H1 (cell line): ENCODE measurements around the gene HMGXB3. TPM values are rescaled to one million over a fixed set of nuclear protein-coding genes. Genes with fewer than 3 reads are reported as not detected.

ENCODE experiments used
- CTCF ChIA-PET: fragments of 300-600 bp; sonication (Branson Sonifier 250); formaldehyde crosslinking; loops from one replicate; lab custom pipeline; 2021; ENCODE audit not compliant: partially characterized antibody; lab: Charles Lee
- POLR2A ChIA-PET: fragments of 300-600 bp; sonication (Branson Sonifier 250); formaldehyde crosslinking; loops from one replicate; lab custom pipeline; 2021; ENCODE audit warnings: inconsistent platforms; ENCODE audit not compliant: partially characterized antibody; lab: Charles Lee
- DNase-seq, 2 experiments: peaks; one replicate each; pipeline versions ENCODE4 v3.0.0 to v3.0.0-alpha.2; 2010 to 2022; ENCODE audit warnings: low spot score in 2 of 2, low read depth in 1 of 2, mixed read lengths in 1 of 2
- FAIRE-seq: peaks from 2 replicates; lab custom pipeline; 2011; peaks lifted over from hg19 to GRCh38; lab: Jason Lieb, UNC
- H2AFZ ChIP-seq: 2 replicates; pipeline ENCODE4 v1.8.1; 2012; ENCODE audit warnings: low read length, inconsistent platforms
- H2AK5ac ChIP-seq: 2 replicates; pipeline ENCODE4 v1.6.1; 2013; ENCODE audit warnings: low read depth, low read length
- H2BK120ac ChIP-seq: replicated peaks from 2 replicates; pipeline ENCODE3; 2013; ENCODE audit warnings: low read depth, low read length, inconsistent platforms
- H2BK12ac ChIP-seq: 2 replicates; pipeline ENCODE4 v1.6.1; 2013; ENCODE audit warnings: low read depth, low read length
- H2BK15ac ChIP-seq: 2 replicates; pipeline ENCODE4 v1.6.1; 2013; ENCODE audit warnings: low read length
- H2BK20ac ChIP-seq: 2 replicates; pipeline ENCODE4 v1.6.1; 2013; ENCODE audit warnings: low read length
- H2BK5ac ChIP-seq: 2 replicates; pipeline ENCODE4 v1.6.1; 2013; ENCODE audit warnings: low read depth, low read length
- H3K14ac ChIP-seq: 2 replicates; pipeline ENCODE4 v1.6.1; 2013; ENCODE audit warnings: inconsistent platforms; ENCODE audit not compliant: insufficient read length
- H3K18ac ChIP-seq: 2 replicates; pipeline ENCODE4 v1.6.1; 2013; ENCODE audit warnings: low read length; ENCODE audit errors: extremely low read depth
- H3K23ac ChIP-seq: 2 replicates; pipeline ENCODE4 v1.6.1; 2013; ENCODE audit warnings: inconsistent platforms; ENCODE audit not compliant: insufficient read length
- H3K23me2 ChIP-seq: 2 replicates; pipeline ENCODE4 v1.6.1; 2013; ENCODE audit warnings: low read depth, low read length
- H3K27ac ChIP-seq: 2 replicates; pipeline ENCODE4 v1.6.1; 2011; ENCODE audit warnings: low read depth, low read length, inconsistent platforms
- H3K27me3 ChIP-seq, 4 experiments: replicated peaks in 1 of 4; 1 replicate in 1 of 4; 2 replicates in 3 of 4; pipeline versions ENCODE4 v1.6.1 to v1.8.1; 2011 to 2013; ENCODE audit warnings: low read length in 3 of 4, mild to moderate bottlenecking in 3 of 4, inconsistent platforms in 2 of 4, mixed read lengths in 2 of 4, moderate library complexity in 1 of 4; ENCODE audit not compliant: control insufficient read depth in 3 of 4, insufficient read depth in 3 of 4; ENCODE audit errors: extremely low read depth in 1 of 4
- H3K36me3 ChIP-seq, 4 experiments: 2 replicates each; pipeline versions ENCODE4 v1.6.1 to v1.8.1; 2011 to 2013; ENCODE audit warnings: mild to moderate bottlenecking in 4 of 4, low read length in 3 of 4, moderate library complexity in 2 of 4, control low read depth in 1 of 4, inconsistent platforms in 1 of 4; ENCODE audit not compliant: insufficient read depth in 4 of 4, control insufficient read depth in 2 of 4
- H3K4ac ChIP-seq: replicated peaks from 2 replicates; pipeline ENCODE3; 2013; ENCODE audit warnings: low read length, low read depth, mixed read lengths, inconsistent platforms; ENCODE audit not compliant: insufficient read length
- H3K4me1 ChIP-seq, 4 experiments: replicated peaks in 1 of 4; 1 replicate in 1 of 4; 2 replicates in 3 of 4; pipeline versions ENCODE4 v1.6.1 to v1.8.1; 2011 to 2013; ENCODE audit warnings: low read length in 3 of 4, inconsistent platforms in 2 of 4, mixed read lengths in 1 of 4; ENCODE audit not compliant: insufficient read depth in 4 of 4, control insufficient read depth in 3 of 4
- H3K4me2 ChIP-seq, 2 experiments: 2 replicates each; pipeline versions ENCODE4 v1.6.1 to v1.8.1; 2011 to 2013; ENCODE audit warnings: low read depth in 2 of 2, low read length in 2 of 2, control low read depth in 1 of 2, inconsistent platforms in 1 of 2, mild to moderate bottlenecking in 1 of 2; ENCODE audit not compliant: insufficient read depth in 1 of 2
- H3K4me3 ChIP-seq, 4 experiments: fragments of 200-600, 300-600 bp in 1 of 4; sonication (generic), shearing (Covaris generic), sonication (Bioruptor Twin) in 1 of 4; 2 replicates each; pipeline versions ENCODE4 v1.5.1 to v1.8.1; 2011 to 2016; ENCODE audit warnings: low read length in 4 of 4, low read depth in 3 of 4, control low read depth in 2 of 4, inconsistent platforms in 2 of 4, mild to moderate bottlenecking in 2 of 4, mixed read lengths in 1 of 4, moderate library complexity in 1 of 4; ENCODE audit not compliant: insufficient read depth in 2 of 4; ENCODE audit errors: extremely low read depth in 1 of 4
- H3K56ac ChIP-seq: replicated peaks from 2 replicates; pipeline ENCODE3; 2013; ENCODE audit warnings: low read depth, mild to moderate bottlenecking, mixed read lengths, low read length, inconsistent platforms; ENCODE audit not compliant: insufficient read length
- H3K79me1 ChIP-seq: 2 replicates; pipeline ENCODE4 v1.6.1; 2013; ENCODE audit warnings: low read depth, low read length, control low read depth
- H3K79me2 ChIP-seq, 2 experiments: 2 replicates each; pipeline versions ENCODE4 v1.6.1 to v1.8.1; 2012 to 2013; ENCODE audit warnings: low read length in 2 of 2, mild to moderate bottlenecking in 2 of 2, inconsistent platforms in 1 of 2; ENCODE audit not compliant: insufficient read depth in 2 of 2, control insufficient read depth in 1 of 2
- H3K9ac ChIP-seq, 4 experiments: replicated peaks in 1 of 4; 1 replicate in 1 of 4; 2 replicates in 3 of 4; pipeline versions ENCODE4 v1.6.1 to v1.8.1; 2011 to 2013; ENCODE audit warnings: low read depth in 3 of 4, low read length in 3 of 4, control low read depth in 2 of 4, mild to moderate bottlenecking in 2 of 4, moderate library complexity in 2 of 4, inconsistent platforms in 1 of 4; ENCODE audit errors: extremely low read depth in 1 of 4
- H3K9me3 ChIP-seq, 2 experiments: 2 replicates each; pipeline versions ENCODE4 v1.6.1 to v1.8.1; 2012 to 2013; ENCODE audit warnings: mild to moderate bottlenecking in 2 of 2, moderate library complexity in 2 of 2, control low read depth in 1 of 2, inconsistent platforms in 1 of 2, low read depth in 1 of 2, low read length in 1 of 2, mixed read lengths in 1 of 2; ENCODE audit not compliant: insufficient read depth in 2 of 2
- H4K20me1 ChIP-seq, 2 experiments: replicated peaks in 1 of 2; 2 replicates each; pipeline versions ENCODE3 to v1.8.1; 2011 to 2013; ENCODE audit warnings: inconsistent platforms in 2 of 2, low read length in 2 of 2, mild to moderate bottlenecking in 1 of 2; ENCODE audit not compliant: insufficient read depth in 2 of 2, control insufficient read depth in 1 of 2
- H4K5ac ChIP-seq: 2 replicates; pipeline ENCODE4 v1.6.1; 2013; ENCODE audit warnings: low read length, low read depth, mixed read lengths, inconsistent platforms; ENCODE audit not compliant: insufficient read length
- H4K8ac ChIP-seq: 2 replicates; pipeline ENCODE4 v1.8.0; 2013; ENCODE audit warnings: mild to moderate bottlenecking, moderate library complexity, low read length, inconsistent platforms; ENCODE audit not compliant: insufficient read depth; ENCODE audit errors: extremely low read depth
- H4K91ac ChIP-seq: replicated peaks from 2 replicates; pipeline ENCODE3; 2013; ENCODE audit warnings: low read length, mixed read lengths, inconsistent platforms; ENCODE audit not compliant: insufficient read length
- BACH1 ChIP-seq: IDR thresholded peaks from 2 replicates; pipeline ENCODE4 v1.6.1; 2012; ENCODE audit warnings: low read length, improper control_type of control experiment
- CTBP2 ChIP-seq: IDR thresholded peaks from 2 replicates; pipeline ENCODE4 v1.7.0; 2011; ENCODE audit warnings: borderline replicate concordance, mild to moderate bottlenecking, moderate library complexity, mixed read lengths, low read length; ENCODE audit not compliant: insufficient read depth, insufficient read length
- EGR1 ChIP-seq: IDR thresholded peaks from 2 replicates; pipeline ENCODE4 v1.6.1; 2011; ENCODE audit warnings: low read depth, low read length, borderline replicate concordance
- GTF2F1 ChIP-seq: IDR thresholded peaks from 2 replicates; pipeline ENCODE4 v1.6.1; 2012; ENCODE audit warnings: low read depth, low read length, improper control_type of control experiment, borderline replicate concordance
- NANOG ChIP-seq: IDR thresholded peaks from 2 replicates; pipeline ENCODE4 v1.6.1; 2011; ENCODE audit warnings: low read length, low read depth, mild to moderate bottlenecking, inconsistent platforms; ENCODE audit not compliant: insufficient read depth, poor library complexity, severe bottlenecking
- RNF2 ChIP-seq: fragments of 200-900, 300-1000 bp; sonication (generic); IDR thresholded peaks from 2 replicates; pipeline ENCODE4 v1.7.1; 2016; ENCODE audit warnings: borderline replicate concordance, low read depth, mild to moderate bottlenecking, antibody characterized with exemption, low read length; ENCODE audit not compliant: poor library complexity, severe bottlenecking; ENCODE audit errors: missing control alignments
- SAP30 ChIP-seq: fragments of 300-600 bp; sonication (generic); IDR thresholded peaks from 2 replicates; pipeline ENCODE4 v1.7.1; 2012; ENCODE audit warnings: low read length, moderate library complexity, mild to moderate bottlenecking, inconsistent platforms; ENCODE audit not compliant: insufficient read depth, insufficient replicate concordance
- SIRT6 ChIP-seq: IDR thresholded peaks from one replicate; pipeline ENCODE4 v1.7.1; 2012; ENCODE audit warnings: low read length, inconsistent platforms
- SP2 ChIP-seq: IDR thresholded peaks from 2 replicates; pipeline ENCODE4 v1.6.1; 2012; ENCODE audit warnings: mild to moderate bottlenecking, low read length, inconsistent platforms
- SP4 ChIP-seq: IDR thresholded peaks from 2 replicates; pipeline ENCODE4 v1.6.1; 2012; ENCODE audit warnings: low read length, inconsistent platforms
- SUZ12 ChIP-seq: fragments of 200-600 bp; sonication (generic); IDR thresholded peaks from 2 replicates; pipeline ENCODE4 v1.6.1; 2012; ENCODE audit warnings: mild to moderate bottlenecking, inconsistent platforms, low read length, moderate library complexity, mixed read lengths
- TAF7 ChIP-seq: optimal IDR thresholded peaks from 2 replicates; pipeline ENCODE3; 2011; ENCODE audit warnings: low read depth, mild to moderate bottlenecking, inconsistent platforms, low read length, moderate library complexity, borderline replicate concordance
- WGBS, 2 experiments: shearing (Covaris generic) in 1 of 2; methylation state at CpG; one replicate each; pipeline versions ENCODE4 v1.1.6 to v1.1.7; 2013 to 2015; ENCODE audit warnings: low lambda C conversion rate in 2 of 2, mixed read lengths in 2 of 2, inconsistent platforms in 1 of 2, low coverage in 1 of 2, missing lambda C conversion rate in 1 of 2; ENCODE audit not compliant: insufficient replicate concordance in 2 of 2, insufficient coverage in 1 of 2, insufficient read length in 1 of 2; ENCODE audit errors: extremely low coverage in 1 of 2, missing lambda C conversion rate in 1 of 2; 5-methylcytosine and 5-hydroxymethylcytosine counted together
- polyA plus RNA-seq, 7 experiments: library from polyadenylated mRNA; depleted of rRNA in 3 of 7; stranded (reverse) in 5 of 7; unstranded in 2 of 7; fragments of >200 nt in 5 of 7; fragments of 200-250 nt in 2 of 7; gene quantifications; 1 replicate in 5 of 7; 2 replicates in 1 of 7; 4 replicates in 1 of 7; pipeline versions ENCODE4 v1.2.1 to v1.2.3, GENCODE V29; 2011 to 2013; ENCODE audit warnings: missing spikeins in 2 of 7, mixed read lengths in 2 of 7
- total RNA-seq: library from RNA; stranded (reverse); fragmentation: NEBNext Ultra II Directional; extraction: Animal tissue kit (Norgen Biotek cat#: 25700); gene quantifications from 2 replicates; pipeline ENCODE4 v1.2.1, GENCODE V29; 2021

HMGXB3 gene
- total and polyA plus RNA-seq, 2 of the 8 experiments (the other 6 are each of a cell fraction or from before 2014, with no cell fraction given) = 26.8 to 28.0 TPM

DNA sequence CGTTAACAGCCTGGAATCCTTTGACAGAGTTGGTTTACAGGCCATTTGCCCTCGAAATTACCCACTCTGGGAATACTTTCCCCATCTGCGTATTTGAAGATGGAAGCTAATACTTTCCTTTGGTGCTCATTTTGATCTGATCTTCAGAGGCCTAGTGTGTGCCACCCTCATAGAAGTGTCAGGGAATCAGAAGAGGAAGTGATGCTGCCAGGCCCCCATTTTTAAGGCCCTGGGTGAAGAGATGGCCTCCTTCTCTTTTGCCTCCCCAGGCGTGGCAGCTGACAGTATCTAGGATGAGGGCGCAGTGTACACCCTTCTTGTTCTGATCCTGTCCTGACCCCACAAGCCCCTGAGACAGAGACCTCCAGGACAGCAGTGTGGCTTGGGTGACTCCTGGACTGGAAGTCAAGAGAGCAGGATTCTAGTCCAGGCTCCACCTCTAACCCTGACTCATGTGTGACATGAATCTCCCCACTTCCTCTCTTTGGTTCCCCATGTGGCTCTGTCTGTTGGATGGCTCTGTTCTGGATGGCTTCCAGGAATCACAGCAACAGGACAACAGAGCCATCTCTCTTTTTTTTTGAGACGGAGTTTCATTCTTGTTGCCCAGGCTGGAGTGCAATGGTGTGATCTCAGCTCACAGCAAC is 58.1 kb downstream of the HMGXB3 start:
- Histone ChIP-seq H2BK12ac (no peak overlapping the region), H2BK15ac (no peak overlapping the region), H3K4ac (no peak overlapping the region), H4K5ac (no peak overlapping the region), H3K36me3 (peaks cover 0 to 6% (median 3%) of the 10 kb centered on the region in 4 experiments; a peak in 2 of 8 replicates), H3K4me1 (peaks cover 0 to 6% (median 2%) of the 10 kb centered on the region in 4 experiments; a peak in 4 of 7 replicates), H2BK5ac (no peak overlapping the region), H3K9ac (no peak overlapping the region), H4K20me1 (peaks cover 0 to 6% of the 10 kb centered on the region in 2 experiments), H3K27me3 (peaks cover 0 to 2% (median 0%) of the 10 kb centered on the region in 4 experiments; a peak in 2 of 7 replicates), H3K23me2 (no peaks in the 10 kb centered on the region), H3K14ac (no peak overlapping the region), H3K4me3 (no peak overlapping the region), H3K18ac (peak overlapping the region; percentile 19; the same call in 1 of the 2 replicates), H3K27ac (no peak overlapping the region), H4K8ac (no peak overlapping the region), H2AK5ac (no peak overlapping the region), H3K79me2 (no peaks in the 10 kb centered on the region), H3K9me3 (no peaks in the 10 kb centered on the region), H3K79me1 (no peaks in the 10 kb centered on the region), H4K91ac (no peak overlapping the region), H3K23ac (no peak overlapping the region), H2BK120ac (no peak overlapping the region), H3K56ac (no peak overlapping the region), H3K4me2 (peak overlapping the region; percentile 15 to 35; a peak in 2 of 4 replicates), H2AFZ (no peak overlapping the region), H2BK20ac (no peak overlapping the region)
- DNase-seq (no peak), FAIRE-seq (no peak)
- ChIA-PET POLR2A (interaction anchor here (1.8 kb wide), 1 partner anchor 10 kb away, joined by 6 read pairs; no protein-coding TSS in a partner anchor), CTCF (interaction anchor here (0.9 to 1.6 kb wide), 6 partner anchors 13 to 143 kb away, joined by 3 to 6 read pairs (median 4); no protein-coding TSS in a partner anchor)
- 87% methylated on average over 5 of the region's 6 CpGs; no CpG with 5 or more reads in 1 of the 2 experiments for WGBS, 2 experiments
- TF ChIP-seq CTBP2 (no peak), TAF7 (no peak), RNF2 (no peak), NANOG (no peak), BACH1 (no peak), SAP30 (no peak), SP2 (no peak), SIRT6 (no peak), GTF2F1 (no peak), SUZ12 (no peak), SP4 (no peak), EGR1 (no peak)
